ENCODE data around the gene ECEL1.

DNA sequence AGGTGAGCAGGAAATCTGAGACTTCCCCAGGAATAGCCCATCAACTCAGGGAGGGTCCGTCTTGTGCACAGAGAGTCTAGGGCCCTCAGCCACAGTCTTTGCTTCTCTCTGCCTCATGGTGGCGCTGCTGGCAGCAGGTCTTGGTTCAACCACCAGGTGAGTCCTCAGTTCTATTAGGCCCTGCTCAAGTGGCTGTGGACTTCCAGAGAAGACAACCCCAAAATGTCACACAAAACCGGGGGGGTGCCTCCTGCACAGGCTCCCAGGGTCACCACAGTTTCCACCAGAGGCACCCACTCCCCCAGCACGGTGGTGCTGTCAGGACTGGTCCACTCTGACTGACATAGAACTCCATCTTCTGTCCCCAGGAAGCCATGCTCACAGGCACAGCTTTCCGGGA lies 49.4 kb upstream of the ECEL1 start:
- TF ChIP-seq, protein P1, sequence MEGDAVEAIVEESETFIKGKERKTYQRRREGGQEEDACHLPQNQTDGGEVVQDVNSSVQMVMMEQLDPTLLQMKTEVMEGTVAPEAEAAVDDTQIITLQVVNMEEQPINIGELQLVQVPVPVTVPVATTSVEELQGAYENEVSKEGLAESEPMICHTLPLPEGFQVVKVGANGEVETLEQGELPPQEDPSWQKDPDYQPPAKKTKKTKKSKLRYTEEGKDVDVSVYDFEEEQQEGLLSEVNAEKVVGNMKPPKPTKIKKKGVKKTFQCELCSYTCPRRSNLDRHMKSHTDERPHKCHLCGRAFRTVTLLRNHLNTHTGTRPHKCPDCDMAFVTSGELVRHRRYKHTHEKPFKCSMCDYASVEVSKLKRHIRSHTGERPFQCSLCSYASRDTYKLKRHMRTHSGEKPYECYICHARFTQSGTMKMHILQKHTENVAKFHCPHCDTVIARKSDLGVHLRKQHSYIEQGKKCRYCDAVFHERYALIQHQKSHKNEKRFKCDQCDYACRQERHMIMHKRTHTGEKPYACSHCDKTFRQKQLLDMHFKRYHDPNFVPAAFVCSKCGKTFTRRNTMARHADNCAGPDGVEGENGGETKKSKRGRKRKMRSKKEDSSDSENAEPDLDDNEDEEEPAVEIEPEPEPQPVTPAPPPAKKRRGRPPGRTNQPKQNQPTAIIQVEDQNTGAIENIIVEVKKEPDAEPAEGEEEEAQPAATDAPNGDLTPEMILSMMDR (IDR thresholded peaks at IDR 0.05; ENCODE audit: insufficient read depth, low read length, poor library complexity, severe bottlenecking): peak; percentile 36
- TF ChIP-seq EZH2phosphoT487 (conservative IDR thresholded peaks at IDR 0.05; ENCODE audit: low read length): no peak
